ENCODE measurements around the gene MAST2.

The MAST2 gene

GRCh38 chr1:45971335-45971734 lies 167.9 kb downstream of the MAST2 start:
- no peak overlapping the region for H3K4me3 ChIP-seq (ENCODE audit: low read length)
- TF ChIP-seq, protein P1, sequence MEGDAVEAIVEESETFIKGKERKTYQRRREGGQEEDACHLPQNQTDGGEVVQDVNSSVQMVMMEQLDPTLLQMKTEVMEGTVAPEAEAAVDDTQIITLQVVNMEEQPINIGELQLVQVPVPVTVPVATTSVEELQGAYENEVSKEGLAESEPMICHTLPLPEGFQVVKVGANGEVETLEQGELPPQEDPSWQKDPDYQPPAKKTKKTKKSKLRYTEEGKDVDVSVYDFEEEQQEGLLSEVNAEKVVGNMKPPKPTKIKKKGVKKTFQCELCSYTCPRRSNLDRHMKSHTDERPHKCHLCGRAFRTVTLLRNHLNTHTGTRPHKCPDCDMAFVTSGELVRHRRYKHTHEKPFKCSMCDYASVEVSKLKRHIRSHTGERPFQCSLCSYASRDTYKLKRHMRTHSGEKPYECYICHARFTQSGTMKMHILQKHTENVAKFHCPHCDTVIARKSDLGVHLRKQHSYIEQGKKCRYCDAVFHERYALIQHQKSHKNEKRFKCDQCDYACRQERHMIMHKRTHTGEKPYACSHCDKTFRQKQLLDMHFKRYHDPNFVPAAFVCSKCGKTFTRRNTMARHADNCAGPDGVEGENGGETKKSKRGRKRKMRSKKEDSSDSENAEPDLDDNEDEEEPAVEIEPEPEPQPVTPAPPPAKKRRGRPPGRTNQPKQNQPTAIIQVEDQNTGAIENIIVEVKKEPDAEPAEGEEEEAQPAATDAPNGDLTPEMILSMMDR (conservative IDR thresholded peaks at IDR 0.05; ENCODE audit: low read depth, low read length) = no peak
- no peak for DNase-seq (ENCODE audit: low read depth)

DNA sequence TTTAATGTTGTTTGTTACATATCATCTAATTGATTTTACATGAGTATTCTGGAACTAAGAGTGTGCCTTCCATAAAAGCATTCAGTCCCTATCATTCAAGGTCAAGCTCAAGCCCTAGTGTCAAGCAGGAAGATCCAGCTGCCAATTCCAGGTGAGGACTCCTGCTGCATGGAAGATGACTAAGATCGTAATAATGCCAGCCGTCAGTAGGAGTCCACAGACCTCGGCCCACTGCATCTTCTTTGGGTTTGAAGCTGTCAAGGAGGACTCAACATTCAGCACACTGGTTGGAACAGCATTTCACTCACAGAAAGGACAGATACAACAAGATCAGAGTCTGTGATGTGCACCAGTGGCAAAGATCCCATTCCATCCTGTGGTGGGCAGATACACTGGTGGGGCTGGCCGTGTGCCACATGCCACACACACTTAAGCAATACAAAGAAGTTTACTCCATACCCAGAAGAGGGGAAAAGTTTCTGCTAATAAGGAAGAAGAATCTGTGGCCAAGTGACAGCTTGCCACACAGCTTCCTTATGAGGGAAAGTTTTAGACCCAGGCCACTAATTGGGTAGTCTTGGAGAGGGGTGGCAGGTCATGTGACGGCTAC lies 168.6 kb downstream of the MAST2 start:
- H3K4me3 ChIP-seq (ENCODE audit: low read length) = no peak overlapping the region
- no peak for DNase-seq (ENCODE audit: low read depth)
- TF ChIP-seq, protein P1 (conservative IDR thresholded peaks at IDR 0.05; ENCODE audit: low read depth, low read length) = no peak

DNA sequence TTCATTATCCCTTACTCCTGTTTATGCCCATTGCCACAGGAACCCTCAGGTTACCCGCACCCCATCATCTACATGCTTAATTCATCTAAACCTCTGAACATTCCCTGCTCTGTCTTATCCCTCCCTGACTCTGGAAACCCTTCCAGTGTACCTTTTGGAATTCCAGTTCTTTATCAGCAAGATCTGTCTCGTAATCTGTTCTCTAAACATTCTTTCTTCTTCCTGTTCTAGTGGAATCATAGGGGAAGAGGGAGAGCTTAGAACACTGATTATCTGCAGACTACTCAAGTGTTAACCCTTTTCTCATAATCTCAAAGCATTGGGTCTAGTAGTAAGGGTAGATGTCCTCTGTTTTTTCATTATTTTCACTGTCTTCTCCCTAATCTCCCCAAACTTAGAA lies 169.2 kb downstream of the MAST2 start:
- TF ChIP-seq, protein P1 (conservative IDR thresholded peaks at IDR 0.05; ENCODE audit: low read depth, low read length) = no peak
- no peak for DNase-seq (ENCODE audit: low read depth)
- H3K4me3 ChIP-seq (ENCODE audit: low read length) = no peak overlapping the region

GRCh38 chr1:45973121-45973520 lies 169.7 kb downstream of the MAST2 start:
- TF ChIP-seq, protein P1 (conservative IDR thresholded peaks at IDR 0.05; ENCODE audit: low read depth, low read length) = no peak
- DNase-seq (ENCODE audit: low read depth) = no peak
- H3K4me3 ChIP-seq (ENCODE audit: low read length) = no peak overlapping the region

- TF ChIP-seq, protein P1 (conservative IDR thresholded peaks at IDR 0.05; ENCODE audit: low read depth, low read length) = no peak
- no peak for DNase-seq (ENCODE audit: low read depth)
- no peak overlapping the region for H3K4me3 ChIP-seq (ENCODE audit: low read length)
Measured at GRCh38 chr1:45974541-45975269, 171.3 kb downstream of the MAST2 start.

GRCh38 chr1:45976623-45977022 lies 173.2 kb downstream of the MAST2 start:
- no peak overlapping the region for H3K4me3 ChIP-seq (ENCODE audit: low read length)
- TF ChIP-seq, protein P1 (conservative IDR thresholded peaks at IDR 0.05; ENCODE audit: low read depth, low read length) = no peak
- no peak for DNase-seq (ENCODE audit: low read depth)

Measured in retinal pigment epithelial cell (primary cell).